ENCODE data around the gene RNF186.

DNA sequence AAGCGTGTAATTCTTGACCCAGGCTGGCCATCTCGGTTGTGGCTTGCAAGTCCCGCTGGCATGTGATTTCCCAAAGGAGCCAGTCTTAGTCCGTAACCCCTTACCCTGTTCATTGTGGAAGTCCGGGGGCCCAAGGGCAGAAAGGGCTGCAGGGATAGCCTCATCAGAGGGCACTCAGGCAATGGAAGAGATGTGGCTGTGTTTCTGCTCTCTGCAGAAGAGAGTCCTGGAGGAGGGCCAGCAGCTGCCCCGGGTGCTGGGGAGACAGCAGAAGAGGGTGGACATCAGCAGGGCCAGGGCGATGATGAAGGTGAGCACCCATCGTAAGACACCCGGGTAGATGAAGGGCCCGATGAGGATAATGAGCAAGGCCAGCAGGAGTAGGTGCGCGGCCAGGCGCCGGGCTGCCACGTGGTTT, 830 bp downstream of the RNF186 start:
- TF ChIP-seq, protein P1, sequence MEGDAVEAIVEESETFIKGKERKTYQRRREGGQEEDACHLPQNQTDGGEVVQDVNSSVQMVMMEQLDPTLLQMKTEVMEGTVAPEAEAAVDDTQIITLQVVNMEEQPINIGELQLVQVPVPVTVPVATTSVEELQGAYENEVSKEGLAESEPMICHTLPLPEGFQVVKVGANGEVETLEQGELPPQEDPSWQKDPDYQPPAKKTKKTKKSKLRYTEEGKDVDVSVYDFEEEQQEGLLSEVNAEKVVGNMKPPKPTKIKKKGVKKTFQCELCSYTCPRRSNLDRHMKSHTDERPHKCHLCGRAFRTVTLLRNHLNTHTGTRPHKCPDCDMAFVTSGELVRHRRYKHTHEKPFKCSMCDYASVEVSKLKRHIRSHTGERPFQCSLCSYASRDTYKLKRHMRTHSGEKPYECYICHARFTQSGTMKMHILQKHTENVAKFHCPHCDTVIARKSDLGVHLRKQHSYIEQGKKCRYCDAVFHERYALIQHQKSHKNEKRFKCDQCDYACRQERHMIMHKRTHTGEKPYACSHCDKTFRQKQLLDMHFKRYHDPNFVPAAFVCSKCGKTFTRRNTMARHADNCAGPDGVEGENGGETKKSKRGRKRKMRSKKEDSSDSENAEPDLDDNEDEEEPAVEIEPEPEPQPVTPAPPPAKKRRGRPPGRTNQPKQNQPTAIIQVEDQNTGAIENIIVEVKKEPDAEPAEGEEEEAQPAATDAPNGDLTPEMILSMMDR (IDR thresholded peaks at IDR 0.05), result no peak
- TF ChIP-seq EP300 (IDR thresholded peaks at IDR 0.05; ENCODE audit: borderline replicate concordance in 1 of 2, low read depth in 1 of 2, low read length in 1 of 2) (no peak), POLR2AphosphoS5 (IDR thresholded peaks at IDR 0.05; ENCODE audit: low read depth, low read length) (no peak)
- TF ChIP-seq, protein P2, sequence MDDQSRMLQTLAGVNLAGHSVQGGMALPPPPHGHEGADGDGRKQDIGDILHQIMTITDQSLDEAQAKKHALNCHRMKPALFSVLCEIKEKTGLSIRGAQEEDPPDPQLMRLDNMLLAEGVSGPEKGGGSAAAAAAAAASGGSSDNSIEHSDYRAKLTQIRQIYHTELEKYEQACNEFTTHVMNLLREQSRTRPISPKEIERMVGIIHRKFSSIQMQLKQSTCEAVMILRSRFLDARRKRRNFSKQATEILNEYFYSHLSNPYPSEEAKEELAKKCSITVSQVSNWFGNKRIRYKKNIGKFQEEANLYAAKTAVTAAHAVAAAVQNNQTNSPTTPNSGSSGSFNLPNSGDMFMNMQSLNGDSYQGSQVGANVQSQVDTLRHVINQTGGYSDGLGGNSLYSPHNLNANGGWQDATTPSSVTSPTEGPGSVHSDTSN (IDR thresholded peaks at IDR 0.05), result no peak

All from SK-N-SH (cell line).